ENCODE measurements around the gene CHRNB1.

CHRNB1 gene

GRCh38 chr17:7437950-7438614, 6.8 kb upstream of the CHRNB1 start:
- DNase-seq (ENCODE audit: low read depth), result no peak

GRCh38 chr17:7438656-7439460, 6.0 kb upstream of the CHRNB1 start:
- no peak for DNase-seq (ENCODE audit: low read depth)

GRCh38 chr17:7439462-7440112, 5.3 kb upstream of the CHRNB1 start, which contains the start of gene FGF11:
FGF11 (plus strand) TSS chr17:7439512; CDS start chr17:7439621, 109 bp downstream.
- DNase-seq (ENCODE audit: low read depth), result no peak

- no peak for DNase-seq (ENCODE audit: low read depth)
These were observed 4.6 kb upstream of the CHRNB1 start for GRCh38 chr17:7440113-7440833.

DNA sequence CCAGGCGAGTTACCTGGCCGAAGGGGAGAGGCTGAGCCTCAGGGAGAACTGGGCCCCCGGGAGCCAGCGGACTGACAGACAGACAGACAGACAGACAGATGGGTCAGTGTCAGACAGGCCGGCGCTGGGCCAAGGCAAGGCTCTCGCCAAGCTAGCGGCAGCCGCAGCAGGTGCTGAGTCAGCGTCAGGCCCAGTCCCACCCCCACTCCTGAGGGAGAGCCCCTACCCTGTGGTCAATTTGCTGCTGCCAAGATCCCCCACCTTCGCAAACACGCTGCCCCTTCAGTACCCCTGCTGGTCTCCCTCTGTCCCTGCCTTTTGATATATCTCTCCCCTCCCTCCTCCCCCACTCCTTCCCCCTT, 4.0 kb upstream of the CHRNB1 start:
- DNase-seq (ENCODE audit: low read depth), result peak; percentile 44

- DNase-seq (ENCODE audit: low read depth), result no peak
These were observed 3.6 kb upstream of the CHRNB1 start for GRCh38 chr17:7441266-7441665.

DNA sequence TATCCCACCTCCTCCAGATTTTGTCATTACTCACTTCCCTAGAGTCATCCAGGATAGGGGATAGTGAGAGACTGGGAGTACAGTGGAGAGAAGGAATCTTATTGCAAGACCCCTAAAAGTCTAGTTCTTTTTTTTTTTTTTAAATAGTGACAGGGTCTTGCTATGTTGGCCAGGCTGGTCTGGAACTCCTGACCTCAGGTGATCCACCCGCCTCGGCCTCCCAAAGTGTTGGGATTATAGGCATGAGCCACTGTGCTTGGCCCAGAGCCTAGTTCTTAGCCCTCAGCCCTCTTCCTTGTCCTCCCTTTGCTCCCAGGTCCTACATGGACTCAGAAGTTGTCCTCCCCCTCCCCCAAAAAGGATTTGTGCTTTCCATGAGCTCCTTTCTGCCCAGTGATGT, 2.7 kb upstream of the CHRNB1 start:
- DNase-seq (ENCODE audit: low read depth), result no peak

GRCh38 chr17:7443499-7444485, 1.1 kb upstream of the CHRNB1 start:
- DNase-seq (ENCODE audit: low read depth), result peak; percentile 78

GRCh38 chr17:7445619-7445968, 733 bp downstream of the CHRNB1 start:
- no peak for DNase-seq (ENCODE audit: low read depth)

- DNase-seq (ENCODE audit: low read depth), result no peak
These were observed 3.6 kb downstream of the CHRNB1 start for GRCh38 chr17:7448461-7448860.

GRCh38 chr17:7459961-7460545, 15.2 kb downstream of the CHRNB1 start:
- DNase-seq (ENCODE audit: low read depth), result no peak

- DNase-seq (ENCODE audit: low read depth), result no peak
These were observed 16.2 kb downstream of the CHRNB1 start for GRCh38 chr17:7460850-7461660.

DNA sequence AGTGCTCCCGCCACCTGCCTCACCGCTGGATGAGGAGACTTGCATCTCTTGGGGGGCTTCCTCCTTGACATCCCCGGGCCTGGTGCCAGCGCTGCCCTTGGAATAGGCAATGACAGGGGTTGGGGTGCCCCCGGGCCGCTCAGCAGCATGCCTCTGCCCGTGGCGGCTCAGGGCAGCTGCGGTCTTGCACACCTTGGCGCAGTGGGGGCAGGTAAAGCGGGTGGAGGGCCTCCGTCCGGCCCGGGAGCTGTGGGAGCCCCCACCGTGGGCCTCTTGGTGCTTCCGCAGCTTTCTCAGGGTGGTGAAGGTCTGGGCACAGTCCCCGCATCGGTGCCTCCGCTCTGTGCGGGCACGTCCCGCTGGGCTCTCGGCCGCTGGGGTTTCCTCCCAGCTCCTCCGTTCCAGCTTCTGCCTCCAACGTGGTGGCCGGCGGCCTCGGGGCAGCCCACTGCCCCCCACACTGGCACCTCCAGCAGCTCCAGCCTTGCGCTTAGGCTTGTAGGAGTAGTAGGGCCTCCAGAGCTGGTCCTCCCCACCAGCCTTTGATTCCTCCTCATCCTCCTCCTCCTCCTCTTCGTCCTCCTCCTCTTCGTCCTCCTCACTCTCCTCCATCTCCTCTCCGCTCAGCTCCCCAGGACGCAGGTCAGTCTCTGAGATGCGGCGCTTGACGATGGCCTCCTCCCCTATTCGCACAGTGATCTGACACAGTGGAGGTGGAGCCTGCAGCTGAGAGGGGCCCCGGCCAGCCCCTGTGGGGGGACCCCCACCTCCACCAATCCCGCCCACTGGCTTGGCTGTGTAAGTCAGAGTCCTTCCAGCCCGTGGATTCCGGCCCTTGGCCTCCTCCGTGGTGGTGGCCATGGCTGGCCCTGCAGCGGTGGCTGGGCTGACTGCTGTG, 17.9 kb downstream of the CHRNB1 start:
- DNase-seq (ENCODE audit: low read depth), result no peak

- no peak for DNase-seq (ENCODE audit: low read depth)
These were observed 18.5 kb downstream of the CHRNB1 start for GRCh38 chr17:7463372-7463846.

GRCh38 chr17:7464081-7464480, 19.2 kb downstream of the CHRNB1 start:
- DNase-seq (ENCODE audit: low read depth), result no peak

- no peak for DNase-seq (ENCODE audit: low read depth)
These were observed 20.9 kb downstream of the CHRNB1 start for GRCh38 chr17:7465597-7466275.

GRCh38 chr17:7466318-7466638, 21.4 kb downstream of the CHRNB1 start:
- DNase-seq (ENCODE audit: low read depth), result no peak

DNA sequence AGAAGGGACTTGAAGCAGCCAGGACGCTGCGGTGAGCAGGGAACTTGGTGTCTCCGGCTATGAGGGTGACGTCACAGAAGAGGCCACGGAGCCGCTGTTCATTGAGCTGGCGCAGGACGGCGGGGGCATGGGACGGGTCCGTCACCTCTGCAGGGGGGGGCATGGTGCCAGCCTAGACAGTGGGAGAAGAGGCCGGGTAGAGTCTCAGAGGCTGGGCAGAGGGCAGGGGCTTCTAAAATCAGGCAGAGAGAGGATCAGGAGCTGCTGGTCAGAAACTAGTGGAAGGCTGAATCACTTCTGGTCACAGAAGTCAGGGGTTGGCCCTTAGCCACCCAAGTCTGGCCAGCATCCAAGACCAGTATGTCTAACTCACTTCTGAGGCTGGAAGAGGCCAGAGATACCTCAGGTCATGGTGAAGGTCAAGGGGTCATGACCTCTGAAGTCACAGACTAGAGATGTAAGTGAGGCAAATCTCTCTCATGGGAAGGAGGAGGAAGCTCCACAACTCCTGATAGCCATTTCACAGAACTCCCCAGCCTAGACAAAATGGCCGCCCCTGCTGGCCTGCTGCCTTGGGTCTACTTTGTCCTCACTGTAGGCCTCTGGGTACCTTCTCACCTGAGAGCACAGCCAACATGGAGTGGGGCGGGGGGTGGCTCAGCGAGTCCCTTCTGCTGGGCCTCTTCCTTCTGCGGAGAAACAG, 21.9 kb downstream of the CHRNB1 start:
- peak; percentile 72 for DNase-seq (ENCODE audit: low read depth)

Measured in amniotic epithelial cell (primary cell).